G401.6 (cell line): ENCODE results near the gene ABTB1.
"Not testable (repeated sequence)": the region's sequence is repeated elsewhere in the genome, so short reads cannot be mapped to it uniquely, and the experiment has no call there.

Source experiments
- FAIRE-seq: peaks from 2 replicates; lab custom pipeline; 2012; peaks lifted over from hg19 to GRCh38; lab: Jason Lieb, UNC

The ABTB1 gene

DNA sequence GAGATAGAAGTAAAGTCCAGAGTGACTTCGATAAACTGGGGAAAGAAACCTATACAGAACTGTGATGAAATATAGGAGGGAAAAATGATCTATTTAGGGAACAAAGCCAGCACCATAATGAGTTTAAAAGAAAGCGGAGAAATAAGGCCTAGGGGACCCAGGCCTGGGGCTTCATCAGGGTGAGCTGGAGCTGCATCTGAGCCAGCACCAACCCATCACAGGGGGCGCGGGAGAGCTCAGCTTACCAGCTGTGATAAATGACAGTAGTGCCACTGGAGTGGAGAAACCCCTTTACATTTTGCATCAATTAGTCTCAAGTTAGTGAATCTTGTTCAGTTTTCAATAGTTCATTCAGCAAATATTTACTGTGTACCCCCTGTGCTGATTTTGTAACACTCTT lies 22.5 kb upstream of the ABTB1 start:
- no peak for FAIRE-seq

GRCh38 chr3:127651516-127652172 lies 21.1 kb upstream of the ABTB1 start:
- FAIRE-seq: no peak

- FAIRE-seq: peak; percentile 88
These were observed 20.3 kb upstream of the ABTB1 start for GRCh38 chr3:127652246-127652995.

DNA sequence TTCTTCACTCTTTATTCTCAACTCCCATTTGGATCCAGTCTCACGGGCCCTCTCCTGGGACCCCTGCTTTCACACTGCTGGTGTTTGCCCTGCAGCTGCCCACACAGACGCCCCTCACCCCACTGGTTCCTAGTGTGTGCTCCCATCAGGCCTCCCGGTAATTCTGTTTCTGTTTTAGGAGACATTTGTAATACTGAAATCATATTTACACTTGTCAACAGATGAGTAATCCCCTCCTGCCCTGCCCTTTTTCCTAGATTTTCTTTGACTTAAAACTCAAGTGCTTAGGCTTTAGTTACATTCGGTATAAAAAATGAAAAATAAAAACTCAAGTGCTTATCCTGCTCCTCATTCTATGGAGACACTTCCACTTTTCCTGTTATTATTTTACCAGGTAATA lies 18.4 kb upstream of the ABTB1 start:
- no peak for FAIRE-seq

DNA sequence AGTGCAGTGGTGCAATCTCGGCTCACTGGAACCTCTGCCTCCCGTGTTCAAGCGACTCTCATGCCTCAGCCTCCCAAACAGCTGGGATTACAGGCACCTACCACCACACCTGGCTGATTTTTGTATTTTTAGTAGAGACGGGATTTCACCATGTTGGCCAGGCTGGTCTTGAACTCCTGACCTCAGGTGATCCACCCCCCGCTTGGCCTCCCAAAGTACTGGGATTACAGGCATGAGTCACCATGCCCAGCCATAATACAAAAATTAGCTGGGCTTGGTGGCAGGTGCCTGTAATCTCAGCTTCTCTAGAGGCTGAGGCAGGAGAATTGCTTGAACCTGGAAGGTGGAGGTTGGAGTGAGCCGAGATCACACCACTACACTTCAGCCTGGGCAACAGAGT lies 17.8 kb upstream of the ABTB1 start:
- FAIRE-seq: not testable (repeated sequence)

DNA sequence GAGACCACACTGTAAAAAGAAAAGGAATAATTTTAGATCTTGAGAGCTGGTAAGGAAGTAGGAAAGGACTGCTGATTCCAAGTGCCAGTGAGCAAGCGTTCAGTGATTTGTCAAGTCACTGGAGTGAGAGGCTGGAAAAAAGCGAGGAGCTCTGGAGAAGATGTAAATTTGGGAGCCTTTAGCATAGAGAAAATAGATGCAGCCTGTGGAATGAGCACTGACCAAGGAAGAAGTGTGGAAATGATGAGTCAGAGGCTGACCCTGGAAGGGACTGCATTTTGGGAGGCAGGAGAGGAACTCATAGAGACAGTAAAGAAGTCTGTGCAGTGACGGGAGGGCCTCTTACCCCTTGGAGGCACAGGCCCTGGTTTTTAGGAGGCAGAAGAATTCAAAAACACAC lies 17.1 kb upstream of the ABTB1 start:
- no peak for FAIRE-seq

DNA sequence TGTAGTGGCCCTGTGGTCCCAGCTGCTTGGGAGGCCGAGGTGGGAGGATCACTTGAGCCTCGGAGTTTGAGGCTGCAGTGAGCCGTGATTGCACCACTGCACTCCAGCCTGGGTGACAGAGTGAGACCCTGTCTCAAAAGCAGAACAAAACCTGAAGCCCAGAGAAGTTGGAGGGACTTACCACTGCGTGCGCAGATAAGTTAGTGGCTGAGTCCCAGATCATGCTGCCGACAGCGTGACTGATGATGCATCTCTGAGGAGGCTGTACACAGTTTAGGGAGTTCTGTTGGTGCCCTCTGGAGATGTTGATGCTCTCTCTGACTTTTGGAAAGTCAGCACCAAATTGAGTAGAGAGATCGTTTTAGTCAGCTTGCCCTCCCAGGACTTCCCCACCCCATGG lies 15.8 kb upstream of the ABTB1 start:
- FAIRE-seq: no peak

- FAIRE-seq: no peak
These were observed 14.5 kb upstream of the ABTB1 start for GRCh38 chr3:127658234-127658633.

DNA sequence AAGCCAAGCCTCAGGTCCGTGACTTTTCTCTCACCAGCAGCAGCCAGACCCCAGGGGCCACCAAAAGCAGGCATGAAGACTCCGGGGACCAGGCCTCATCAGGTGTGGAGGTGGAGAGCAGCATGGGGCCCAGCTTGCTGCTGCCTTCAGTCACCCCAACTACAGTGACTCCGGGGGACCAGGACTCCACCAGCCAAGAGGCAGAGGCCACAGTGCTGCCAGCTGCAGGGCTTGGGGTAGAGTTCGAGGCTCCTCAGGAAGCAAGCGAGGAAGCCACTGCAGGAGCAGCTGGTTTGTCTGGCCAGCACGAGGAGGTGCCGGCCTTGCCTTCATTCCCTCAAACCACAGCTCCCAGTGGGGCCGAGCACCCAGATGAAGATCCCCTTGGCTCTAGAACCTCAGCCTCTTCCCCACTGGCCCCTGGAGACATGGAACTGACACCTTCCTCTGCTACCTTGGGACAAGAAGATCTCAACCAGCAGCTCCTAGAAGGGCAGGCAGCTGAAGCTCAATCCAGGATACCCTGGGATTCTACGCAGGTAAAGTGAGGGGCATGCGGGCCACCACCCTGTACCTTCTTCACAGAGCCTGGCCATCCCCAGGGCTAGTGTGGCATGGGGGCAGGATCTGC lies 12.0 kb upstream of the ABTB1 start:
- no peak for FAIRE-seq

DNA sequence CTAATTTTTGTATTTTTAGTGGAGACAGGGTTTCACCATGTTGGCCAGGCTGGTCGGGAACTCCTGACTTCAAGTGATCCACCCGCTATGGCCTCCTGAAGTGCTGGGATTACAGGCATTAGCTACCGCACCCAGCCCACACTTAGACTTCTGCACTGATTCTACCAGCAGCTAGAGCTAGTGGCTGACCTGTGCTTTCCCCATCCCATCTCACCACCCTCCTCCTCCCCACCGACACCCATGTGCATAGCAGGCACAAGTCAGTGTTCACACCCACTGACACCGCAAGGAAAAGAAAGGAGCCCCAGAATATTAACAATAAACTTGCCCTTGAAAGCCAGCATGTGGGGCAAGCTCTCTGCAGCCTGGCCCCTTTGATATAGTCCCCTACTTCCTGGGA lies 11.2 kb upstream of the ABTB1 start:
- FAIRE-seq: no peak

DNA sequence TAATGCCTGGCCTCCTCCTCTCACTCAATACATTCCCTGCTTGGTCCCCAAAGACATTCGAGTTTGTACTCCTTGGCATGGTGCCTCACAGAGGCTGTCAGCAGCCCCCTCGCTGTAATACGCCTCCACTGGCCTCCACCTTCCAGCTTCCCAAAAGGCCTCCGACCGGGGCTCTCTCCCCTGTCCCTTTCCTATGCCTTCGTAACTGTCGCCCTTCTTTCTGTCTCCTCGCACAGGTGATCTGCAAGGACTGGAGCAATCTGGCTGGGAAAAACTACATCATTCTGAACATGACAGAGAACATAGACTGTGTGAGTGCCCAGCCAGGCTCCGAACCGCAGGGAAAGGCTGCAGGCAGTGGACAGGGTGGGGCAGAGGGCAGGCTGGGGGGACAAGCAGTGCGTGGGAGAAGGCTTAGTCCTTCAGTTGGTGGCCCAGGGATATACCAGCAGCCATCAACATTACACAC lies 10.7 kb upstream of the ABTB1 start:
- no peak for FAIRE-seq

DNA sequence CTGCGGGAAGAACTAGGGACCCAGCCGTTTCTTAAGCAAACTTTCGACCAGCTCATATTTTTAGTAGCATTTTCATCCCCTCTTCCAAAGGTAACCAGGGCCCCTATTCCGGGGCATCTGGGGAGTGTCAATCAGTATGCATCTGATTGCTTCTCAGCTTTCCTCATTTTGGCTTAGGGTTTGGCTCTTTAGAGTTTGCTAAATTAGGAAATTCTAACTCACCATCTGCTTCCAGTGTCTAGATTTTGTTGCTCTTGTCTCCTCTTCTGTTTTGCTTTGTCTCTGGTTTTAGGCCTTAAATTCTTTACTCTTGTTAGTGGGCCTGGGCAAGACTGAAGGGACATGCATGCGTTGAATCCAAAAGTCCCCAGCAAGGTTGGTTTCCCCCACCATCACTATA lies 9.6 kb upstream of the ABTB1 start:
- no peak for FAIRE-seq

GRCh38 chr3:127665165-127665564 lies 7.6 kb upstream of the ABTB1 start:
- no peak for FAIRE-seq

DNA sequence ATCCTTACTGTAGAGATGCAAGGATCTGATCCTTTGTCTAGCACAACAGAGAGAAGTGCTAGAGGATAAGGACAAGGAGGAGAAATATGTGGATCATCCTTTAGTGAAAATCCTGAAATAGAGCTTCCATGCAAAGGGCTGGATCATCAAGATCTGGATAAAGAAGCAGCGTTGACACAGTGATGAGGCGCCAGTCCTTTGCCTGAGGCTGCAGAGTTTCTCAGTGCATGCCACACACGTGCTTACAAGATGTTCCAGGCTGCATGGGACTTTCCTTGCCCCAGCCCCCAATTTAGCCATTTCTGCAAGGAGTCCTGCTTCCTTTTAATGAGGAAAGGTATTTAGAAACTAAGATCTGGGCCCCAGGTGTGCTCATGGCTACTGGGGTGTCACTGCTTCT lies 7.2 kb upstream of the ABTB1 start:
- FAIRE-seq: no peak

- FAIRE-seq: no peak
These were observed 6.1 kb upstream of the ABTB1 start for GRCh38 chr3:127666676-127667075.

- FAIRE-seq: no peak
These were observed 5.6 kb upstream of the ABTB1 start for GRCh38 chr3:127667119-127667681.

GRCh38 chr3:127668906-127669305 lies 3.8 kb upstream of the ABTB1 start:
- no peak for FAIRE-seq

GRCh38 chr3:127669541-127670228 lies 3.1 kb upstream of the ABTB1 start:
- FAIRE-seq: no peak

GRCh38 chr3:127670229-127670559 lies 2.6 kb upstream of the ABTB1 start:
- no peak for FAIRE-seq

DNA sequence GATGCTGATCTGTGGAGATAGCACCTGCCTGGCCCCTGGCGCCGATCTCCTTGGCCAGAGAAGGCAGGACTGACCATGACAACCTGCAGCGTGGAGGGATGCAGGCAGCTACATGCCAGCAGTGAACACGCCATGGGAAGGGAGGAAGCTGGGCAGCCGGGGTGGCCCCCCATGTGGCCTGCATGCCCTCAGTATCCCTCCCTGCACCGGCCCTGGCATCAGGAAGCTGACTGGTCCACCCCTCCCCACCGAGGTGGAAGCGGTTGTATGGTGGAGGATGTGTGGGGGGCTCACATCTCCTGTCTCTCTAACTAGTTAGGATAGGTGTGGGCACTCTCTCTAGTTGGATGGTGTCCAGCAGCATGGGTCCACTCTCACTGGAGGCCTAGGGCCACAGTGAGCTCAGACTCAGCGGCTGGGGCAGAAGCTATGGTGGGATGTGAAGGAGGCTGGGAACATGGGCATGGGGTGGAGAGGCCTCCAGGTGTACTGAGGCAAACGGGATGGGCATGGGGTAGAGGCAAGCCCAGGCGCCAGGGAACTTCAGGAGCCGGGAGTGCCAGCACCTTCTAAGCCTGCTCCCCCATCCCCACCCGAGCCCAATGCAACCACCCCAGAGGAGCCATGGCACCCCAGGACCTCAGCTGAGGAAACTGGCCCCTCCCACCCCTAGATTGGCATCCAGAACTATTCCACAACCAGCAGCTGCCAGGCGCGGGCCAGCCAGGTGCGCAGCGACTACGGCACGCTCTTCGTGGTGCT lies 1.8 kb upstream of the ABTB1 start:
- FAIRE-seq: no peak

- FAIRE-seq: no peak
These were observed 976 bp upstream of the ABTB1 start for GRCh38 chr3:127671523-127672428.
